ENCODE results near the gene ABCD1.
"Not testable (repeated sequence)": the region's sequence is repeated elsewhere in the genome, so short reads cannot be mapped to it uniquely, and the experiment has no call there.

Gene ABCD1

GRCh38 chrX:153724252-153725038 lies at the start of gene ABCD1, which contains the start of gene BCAP31:
TSS of gene ABCD1 (plus strand) at chrX:153724856. CDS start at chrX:153725267, 411 bp downstream.
TSS of gene BCAP31 (minus strand) at chrX:153724387. CDS start at chrX:153723244, 1,143 bp downstream.
- peak; percentile 83 for DNase-seq

GRCh38 chrX:153681175-153681574 lies 43.5 kb upstream of the ABCD1 start:
- no peak for DNase-seq

GRCh38 chrX:153683486-153683885 lies 41.2 kb upstream of the ABCD1 start:
- DNase-seq = not testable (repeated sequence)

- DNase-seq = no peak
These were observed 40.0 kb upstream of the ABCD1 start for GRCh38 chrX:153684467-153685155.

- no peak for DNase-seq
These were observed 39.5 kb upstream of the ABCD1 start for GRCh38 chrX:153685156-153685536.

- DNase-seq = no peak
These were observed 38.6 kb upstream of the ABCD1 start for GRCh38 chrX:153685751-153686696.

- DNase-seq = no peak
These were observed 37.9 kb upstream of the ABCD1 start for GRCh38 chrX:153686711-153687110.

- DNase-seq = peak; percentile 24
These were observed 37.3 kb upstream of the ABCD1 start, which contains the start of gene SLC6A8 for GRCh38 chrX:153687121-153688039. TSS of gene SLC6A8 (plus strand) at chrX:153687926. CDS start at chrX:153688575, 649 bp downstream.

- no peak for DNase-seq
These were observed 36.6 kb upstream of the ABCD1 start for GRCh38 chrX:153688071-153688470.

GRCh38 chrX:153688506-153688905 lies 36.1 kb upstream of the ABCD1 start:
- DNase-seq = no peak

- no peak for DNase-seq
These were observed 35.6 kb upstream of the ABCD1 start for GRCh38 chrX:153688911-153689590.

- DNase-seq = no peak
These were observed 34.8 kb upstream of the ABCD1 start for GRCh38 chrX:153689654-153690465.

GRCh38 chrX:153690466-153690865 lies 34.2 kb upstream of the ABCD1 start:
- no peak for DNase-seq

- not testable (repeated sequence) for DNase-seq
These were observed 33.4 kb upstream of the ABCD1 start for GRCh38 chrX:153691032-153691827.

- no peak for DNase-seq
These were observed 32.7 kb upstream of the ABCD1 start for GRCh38 chrX:153692003-153692402.

GRCh38 chrX:153692611-153693156 lies 32.0 kb upstream of the ABCD1 start:
- no peak for DNase-seq

- DNase-seq = no peak
These were observed 31.2 kb upstream of the ABCD1 start for GRCh38 chrX:153693216-153694086.

GRCh38 chrX:153694256-153694655 lies 30.4 kb upstream of the ABCD1 start:
- DNase-seq = not testable (repeated sequence)

Data from NCI-H2029 (cell line).